H54 (cell line): ENCODE results near the gene EDEM2.
"Not testable (repeated sequence)": the region's sequence is repeated elsewhere in the genome, so short reads cannot be mapped to it uniquely, and the experiment has no call there.

Experiments
- DNase-seq: peaks from one replicate; pipeline ENCODE4 v3.0.0; 2011; ENCODE audit warnings: low spot score, mixed read lengths; ENCODE audit not compliant: insufficient read length
- FAIRE-seq: peaks from 3 replicates; lab custom pipeline; 2011; peaks lifted over from hg19 to GRCh38; lab: Jason Lieb, UNC
- POLR2A ChIP-seq: IDR thresholded peaks from 2 replicates; pipeline ENCODE4 v1.6.1; 2011; ENCODE audit warnings: low read depth, mild to moderate bottlenecking, low read length

EDEM2 gene, protein sequence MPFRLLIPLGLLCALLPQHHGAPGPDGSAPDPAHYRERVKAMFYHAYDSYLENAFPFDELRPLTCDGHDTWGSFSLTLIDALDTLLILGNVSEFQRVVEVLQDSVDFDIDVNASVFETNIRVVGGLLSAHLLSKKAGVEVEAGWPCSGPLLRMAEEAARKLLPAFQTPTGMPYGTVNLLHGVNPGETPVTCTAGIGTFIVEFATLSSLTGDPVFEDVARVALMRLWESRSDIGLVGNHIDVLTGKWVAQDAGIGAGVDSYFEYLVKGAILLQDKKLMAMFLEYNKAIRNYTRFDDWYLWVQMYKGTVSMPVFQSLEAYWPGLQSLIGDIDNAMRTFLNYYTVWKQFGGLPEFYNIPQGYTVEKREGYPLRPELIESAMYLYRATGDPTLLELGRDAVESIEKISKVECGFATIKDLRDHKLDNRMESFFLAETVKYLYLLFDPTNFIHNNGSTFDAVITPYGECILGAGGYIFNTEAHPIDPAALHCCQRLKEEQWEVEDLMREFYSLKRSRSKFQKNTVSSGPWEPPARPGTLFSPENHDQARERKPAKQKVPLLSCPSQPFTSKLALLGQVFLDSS

DNA sequence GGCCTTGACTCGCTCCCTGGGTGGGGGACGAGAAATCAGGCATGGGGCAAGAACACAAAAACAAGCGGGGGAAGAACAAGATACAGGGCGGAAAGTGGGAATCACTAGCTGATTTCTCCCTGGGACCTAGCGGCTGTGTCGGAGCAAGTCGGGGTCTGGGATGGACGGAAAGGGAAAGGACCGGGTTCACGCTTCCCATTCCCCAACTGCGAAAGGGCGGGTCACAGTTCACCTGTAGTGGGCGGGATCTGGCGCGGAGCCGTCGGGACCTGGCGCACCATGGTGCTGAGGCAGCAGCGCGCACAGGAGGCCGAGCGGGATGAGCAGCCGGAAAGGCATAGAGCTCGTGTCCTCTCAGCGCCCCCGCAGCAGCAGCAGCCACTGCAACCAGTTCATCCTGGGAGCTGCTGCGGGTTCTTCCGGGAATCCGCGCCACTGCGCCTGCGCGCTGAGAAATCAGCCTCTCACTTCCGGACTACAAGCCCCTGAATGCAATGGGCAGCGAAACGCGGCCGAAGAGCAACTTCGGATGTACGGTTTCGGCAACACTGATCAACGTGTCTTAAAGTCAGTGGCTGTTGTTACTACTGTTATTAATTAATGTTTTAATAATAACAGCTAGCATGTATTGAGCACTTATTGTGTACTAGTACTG lies at the start of gene EDEM2:
EDEM2 (minus strand) TSS at position 417 of the 655 bp plus-strand sequence; CDS start at position 339, 78 bp downstream.
- peak; percentile 83 for TF ChIP-seq POLR2A
- FAIRE-seq: peak; percentile 55
- DNase-seq: peak; percentile 93

DNA sequence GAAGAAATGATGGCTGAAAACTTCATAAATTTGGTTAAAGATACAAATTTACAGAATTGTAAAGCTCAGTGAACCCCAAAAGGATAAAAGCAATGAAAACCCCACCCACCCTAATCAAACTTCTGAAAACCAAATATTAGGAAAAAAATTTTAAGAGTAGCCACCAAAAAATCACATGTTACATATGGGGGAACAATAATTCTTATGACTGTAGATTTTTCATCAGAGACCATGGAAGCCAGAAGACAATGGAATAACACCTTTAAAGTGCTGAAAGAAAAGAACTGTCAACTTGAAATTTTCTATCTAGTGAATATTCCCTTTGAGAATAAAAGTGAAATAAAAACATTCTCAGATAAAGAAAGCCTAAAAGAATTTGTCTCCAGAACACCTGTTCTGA lies 49.2 kb upstream of the EDEM2 start:
- no peak for DNase-seq
- no peak for FAIRE-seq
- TF ChIP-seq POLR2A: no peak

DNA sequence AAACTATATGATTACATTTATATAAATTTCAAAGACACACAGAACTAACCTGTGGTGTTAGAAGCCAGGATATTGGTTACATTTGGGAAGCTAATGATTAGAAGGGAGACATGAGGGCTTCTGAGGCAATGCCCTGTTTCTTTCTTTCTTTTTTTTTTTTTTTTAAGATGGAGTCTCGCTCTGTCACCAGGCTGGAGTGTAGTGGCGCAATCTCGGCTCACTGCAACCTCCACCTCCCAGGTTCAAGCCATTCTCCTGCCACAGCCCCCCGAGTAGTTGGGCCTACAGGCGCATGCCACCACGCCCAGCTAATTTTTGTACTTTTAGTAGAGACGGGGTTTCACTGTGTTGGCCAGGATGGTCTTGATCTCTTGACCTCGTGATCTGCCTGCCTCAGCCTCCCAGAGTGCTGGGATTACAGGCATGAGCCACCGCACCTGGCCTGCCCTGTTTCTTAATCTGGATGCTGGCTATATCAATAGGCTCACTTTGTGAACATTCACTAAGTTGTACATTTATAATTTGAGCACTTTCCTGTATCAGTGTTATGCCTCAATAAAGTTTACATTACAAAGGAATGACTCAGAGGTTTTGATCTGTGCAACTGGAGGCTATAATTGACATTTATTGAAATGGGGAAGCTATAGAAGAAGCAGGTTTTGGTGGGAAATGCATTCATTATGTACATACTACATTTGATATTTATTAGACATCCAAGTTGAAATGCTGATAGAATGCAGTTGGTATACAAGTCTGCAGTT lies 46.1 kb upstream of the EDEM2 start:
- DNase-seq, FAIRE-seq: not testable (repeated sequence)

DNA sequence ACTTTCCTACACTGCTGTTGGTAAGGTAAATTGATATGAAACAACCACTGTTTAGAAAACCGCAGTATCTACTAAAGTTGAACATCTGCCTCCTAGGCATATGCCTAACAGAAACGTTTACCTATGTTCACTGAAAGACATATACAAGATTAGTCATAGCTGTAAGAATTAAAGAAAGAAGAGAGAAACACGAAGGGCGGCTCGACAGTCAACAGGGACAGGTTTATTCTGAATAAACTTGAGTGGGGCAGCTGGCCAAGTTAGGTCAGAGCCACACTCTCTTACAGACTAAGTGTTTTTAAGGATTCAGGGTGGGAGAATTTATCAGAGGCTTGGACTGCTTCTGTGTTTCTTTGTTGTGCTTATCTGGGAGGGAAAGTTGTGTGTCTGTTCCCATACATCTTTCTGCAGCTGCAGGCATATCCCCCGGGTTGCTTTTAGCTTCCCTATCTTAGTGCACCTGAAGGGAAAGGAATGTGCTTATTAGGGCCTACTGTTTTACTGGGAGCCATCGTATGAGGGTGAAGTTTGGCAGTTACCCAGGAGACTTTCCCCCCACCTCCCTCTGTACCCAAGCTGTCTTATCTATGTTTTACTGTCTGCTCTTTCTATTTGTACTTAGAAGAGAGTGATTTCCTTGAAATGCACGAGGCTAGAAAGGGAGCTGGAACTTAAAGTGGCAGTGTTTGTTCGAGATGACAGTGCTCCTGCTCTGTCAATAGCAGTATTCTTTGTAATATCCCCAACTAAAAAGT lies 45.2 kb upstream of the EDEM2 start:
- no peak for FAIRE-seq

DNA sequence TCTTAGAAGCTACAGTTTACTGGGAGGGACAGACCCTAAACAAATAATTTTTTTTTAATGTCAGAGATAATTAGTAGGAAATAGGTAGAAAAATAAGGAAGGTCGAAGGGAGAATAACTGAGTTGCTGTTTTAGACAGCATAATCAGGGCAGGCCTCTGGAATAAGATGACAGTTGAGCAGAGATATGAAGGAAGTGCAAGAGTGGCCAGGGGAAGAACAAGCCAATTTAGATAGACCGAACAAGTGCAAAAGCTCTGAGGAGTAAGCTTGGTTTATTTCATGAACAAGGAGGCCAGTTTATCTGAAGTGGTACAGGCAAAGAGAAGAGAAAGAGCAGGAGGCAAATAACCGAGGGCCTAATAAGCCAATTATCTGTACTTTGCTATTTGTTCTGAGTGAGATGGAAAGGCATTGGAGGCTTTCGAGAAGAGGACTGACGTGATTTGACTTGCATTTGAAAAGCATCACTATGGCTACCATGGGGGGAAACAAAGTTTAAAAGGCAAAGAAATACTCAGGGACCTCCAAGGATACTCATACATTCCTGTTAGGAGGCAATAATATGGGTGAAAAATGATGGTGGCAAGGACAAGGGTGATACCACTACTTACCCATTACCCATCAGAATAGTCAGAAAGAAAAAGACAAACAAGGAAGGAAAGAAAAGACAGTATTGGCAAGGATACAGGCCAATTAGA lies 44.4 kb upstream of the EDEM2 start:
- DNase-seq (no peak), FAIRE-seq (no peak)
- TF ChIP-seq POLR2A: no peak

More for the DNA sequence above, 45.2 kb upstream of the EDEM2 start:
- no peak for TF ChIP-seq POLR2A
- no peak for DNase-seq

DNA sequence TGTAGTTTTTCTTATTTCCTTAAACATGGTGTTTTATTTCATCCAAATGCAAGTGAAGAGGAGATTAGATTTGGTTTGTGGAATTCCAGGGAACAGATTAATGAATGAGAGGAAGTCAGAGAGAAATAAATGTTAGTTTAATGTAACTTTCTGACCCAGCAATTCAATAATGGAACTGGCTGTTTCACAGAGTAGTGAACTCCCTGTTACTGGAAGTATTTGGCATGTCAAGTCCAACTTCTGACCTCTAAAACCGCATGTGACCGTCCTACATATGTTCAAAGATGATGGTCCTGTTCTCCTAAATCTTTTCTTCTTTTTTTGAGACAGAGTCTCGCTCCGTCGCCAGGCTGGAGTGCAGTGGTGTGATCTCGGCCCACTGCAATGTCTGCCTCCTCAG lies 43.4 kb upstream of the EDEM2 start:
- DNase-seq (no peak), FAIRE-seq (no peak)
- TF ChIP-seq POLR2A: no peak

DNA sequence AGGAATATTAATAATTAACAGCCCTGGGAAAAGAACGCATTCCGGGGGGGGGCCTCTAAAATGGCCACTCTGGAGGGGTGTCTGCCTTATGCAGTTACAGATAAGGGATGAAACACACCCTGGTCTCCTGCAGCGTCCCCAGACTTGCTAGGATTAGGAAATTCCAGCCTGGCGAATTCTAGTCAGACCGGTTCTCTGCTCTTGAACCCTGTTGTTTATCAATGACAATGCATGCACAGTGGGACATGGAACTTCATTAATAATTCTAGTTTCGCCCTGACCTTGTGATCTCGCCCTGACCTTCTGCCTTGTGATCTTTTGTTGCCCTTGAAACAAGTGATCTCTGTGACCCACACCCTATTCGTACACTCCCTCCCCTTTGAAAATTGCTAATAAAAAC lies 42.1 kb upstream of the EDEM2 start:
- not testable (repeated sequence) for DNase-seq, FAIRE-seq

DNA sequence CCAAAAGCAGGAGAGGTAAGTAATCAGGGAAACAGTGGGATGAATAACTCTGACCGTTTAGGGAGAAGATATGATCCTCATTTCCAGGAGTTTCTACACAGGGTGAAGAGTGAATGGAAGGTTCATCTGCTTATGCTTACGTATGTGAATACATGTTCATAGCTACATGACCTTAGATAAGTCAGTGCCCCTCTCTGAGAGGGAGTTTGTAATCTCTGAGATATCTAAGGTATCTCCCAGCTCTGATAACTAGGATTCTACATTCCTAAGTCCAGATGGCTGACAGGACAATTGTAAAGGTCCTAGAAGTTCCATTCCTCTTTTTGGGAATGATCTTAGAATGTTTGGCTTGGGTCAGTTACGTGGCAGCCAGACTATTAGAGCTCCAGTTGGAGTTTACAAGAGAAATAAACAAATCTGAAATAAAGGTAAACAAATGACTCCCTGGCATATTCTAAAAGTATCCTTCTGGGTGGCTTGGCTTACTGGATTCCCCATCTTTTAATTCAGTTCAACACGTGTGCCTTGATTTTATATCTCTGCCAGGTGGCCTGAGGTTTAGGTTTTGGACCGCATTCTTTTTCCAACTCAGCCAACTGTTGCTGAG lies 40.6 kb upstream of the EDEM2 start:
- no peak for DNase-seq
- FAIRE-seq: no peak
- TF ChIP-seq POLR2A: no peak

DNA sequence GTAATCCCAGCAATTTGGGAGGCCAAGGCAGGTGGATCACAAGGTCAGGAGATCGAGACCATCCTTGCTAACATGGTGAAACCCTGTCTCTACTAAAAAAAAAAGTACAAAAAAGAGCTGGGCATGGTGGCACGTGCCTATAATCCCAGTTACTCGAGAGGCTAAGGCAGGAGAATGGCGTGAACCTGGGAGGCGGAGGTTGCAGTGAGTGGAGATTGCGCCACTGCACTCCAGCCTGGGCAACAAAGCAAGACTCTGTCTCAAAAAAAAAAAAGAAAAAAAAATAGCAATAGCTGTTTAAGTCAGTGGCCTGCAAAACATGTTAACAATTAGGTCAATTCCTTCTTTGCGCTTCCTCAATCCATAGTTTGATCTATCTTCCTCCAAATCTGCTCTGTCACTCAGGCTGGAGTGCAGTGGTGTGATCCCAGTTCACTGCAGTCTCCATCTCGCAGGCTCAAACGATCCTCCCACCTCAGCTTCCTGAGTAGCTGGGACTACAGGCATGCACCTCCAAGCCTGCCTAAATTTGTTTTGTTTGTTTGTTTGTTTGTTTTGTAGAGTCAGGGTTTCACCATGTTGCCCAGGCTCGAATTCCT lies 39.7 kb upstream of the EDEM2 start:
- DNase-seq, FAIRE-seq: not testable (repeated sequence)

DNA sequence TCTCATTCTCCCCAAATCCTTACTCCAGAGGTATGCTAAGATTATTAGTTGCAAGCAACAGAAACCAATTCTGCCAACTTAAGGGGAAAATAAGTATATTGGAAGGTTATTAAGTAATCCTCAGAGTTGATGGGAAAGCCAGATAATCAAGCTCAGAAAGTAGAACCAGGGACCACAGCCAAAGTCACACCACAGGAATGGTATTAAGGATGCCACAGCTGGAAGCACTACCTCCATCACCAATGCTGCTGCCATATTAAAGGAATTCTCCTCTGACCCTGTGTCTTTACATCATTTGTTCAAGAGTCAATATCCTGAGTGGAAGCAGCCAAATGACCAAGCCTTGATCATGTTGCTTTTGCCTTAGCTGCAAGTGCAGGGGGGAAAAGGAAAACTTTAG lies 34.6 kb upstream of the EDEM2 start:
- TF ChIP-seq POLR2A: no peak
- FAIRE-seq (no peak), DNase-seq (no peak)

DNA sequence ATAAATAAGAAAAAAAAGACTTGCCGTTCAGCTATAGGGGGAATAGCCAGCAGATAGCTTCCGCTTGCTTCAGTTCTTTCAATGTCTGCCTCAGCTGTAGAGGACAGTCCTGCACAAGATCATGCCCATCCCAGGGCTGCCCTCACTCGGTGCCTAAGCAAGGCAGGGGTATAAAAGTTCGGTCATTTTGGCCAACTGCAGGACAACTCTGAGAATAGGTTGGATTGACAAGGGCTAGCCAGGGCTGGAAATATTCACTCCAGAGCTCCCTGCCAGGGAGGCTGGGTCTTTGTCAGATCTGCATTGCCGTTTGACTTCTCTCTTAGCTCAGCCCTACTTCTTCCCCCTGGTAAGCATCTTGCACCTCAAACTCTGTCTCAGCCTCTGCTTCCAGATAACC lies 33.1 kb upstream of the EDEM2 start:
- DNase-seq (no peak), FAIRE-seq (no peak)
- no peak for TF ChIP-seq POLR2A
